ENCODE results near the gene ZBTB49.

DNA sequence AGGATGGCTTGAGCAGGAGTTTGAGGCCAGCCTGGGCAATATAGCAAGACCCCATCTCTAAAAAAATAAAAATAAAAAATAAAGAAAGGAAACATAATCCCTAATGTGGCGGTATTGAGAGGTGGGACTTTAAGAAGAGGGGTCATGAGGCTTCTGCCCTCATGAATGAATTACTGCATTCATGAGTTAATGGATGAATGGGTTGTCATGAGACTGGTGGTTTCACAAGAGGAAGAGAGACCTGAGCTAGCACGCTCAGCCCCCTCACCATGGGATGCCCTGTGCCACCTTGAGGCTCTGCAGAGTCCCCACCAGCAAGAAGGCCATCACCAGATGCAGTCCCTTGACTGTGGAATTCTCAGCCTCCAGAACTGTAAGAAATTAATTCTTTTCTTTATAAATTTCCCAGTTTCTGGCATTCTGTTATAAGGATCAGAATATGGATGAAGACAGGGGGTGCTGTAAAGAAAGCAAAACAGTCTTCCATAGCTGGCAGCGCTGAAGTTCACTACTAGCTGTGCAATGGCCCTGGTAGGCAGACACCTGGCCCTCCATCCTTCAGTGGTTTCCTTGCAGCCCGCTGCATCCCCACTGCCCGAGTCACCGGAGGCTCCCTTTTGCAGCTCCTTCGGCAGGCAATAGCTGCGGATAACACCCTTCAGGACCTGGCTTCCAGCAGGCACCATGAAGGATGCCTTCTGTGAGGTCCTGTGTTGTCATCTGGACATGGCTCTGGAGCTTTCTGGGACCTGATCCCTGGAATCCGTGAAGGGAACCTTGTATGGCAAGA, 52.0 kb downstream of the ZBTB49 start:
- TF ChIP-seq, protein P1, sequence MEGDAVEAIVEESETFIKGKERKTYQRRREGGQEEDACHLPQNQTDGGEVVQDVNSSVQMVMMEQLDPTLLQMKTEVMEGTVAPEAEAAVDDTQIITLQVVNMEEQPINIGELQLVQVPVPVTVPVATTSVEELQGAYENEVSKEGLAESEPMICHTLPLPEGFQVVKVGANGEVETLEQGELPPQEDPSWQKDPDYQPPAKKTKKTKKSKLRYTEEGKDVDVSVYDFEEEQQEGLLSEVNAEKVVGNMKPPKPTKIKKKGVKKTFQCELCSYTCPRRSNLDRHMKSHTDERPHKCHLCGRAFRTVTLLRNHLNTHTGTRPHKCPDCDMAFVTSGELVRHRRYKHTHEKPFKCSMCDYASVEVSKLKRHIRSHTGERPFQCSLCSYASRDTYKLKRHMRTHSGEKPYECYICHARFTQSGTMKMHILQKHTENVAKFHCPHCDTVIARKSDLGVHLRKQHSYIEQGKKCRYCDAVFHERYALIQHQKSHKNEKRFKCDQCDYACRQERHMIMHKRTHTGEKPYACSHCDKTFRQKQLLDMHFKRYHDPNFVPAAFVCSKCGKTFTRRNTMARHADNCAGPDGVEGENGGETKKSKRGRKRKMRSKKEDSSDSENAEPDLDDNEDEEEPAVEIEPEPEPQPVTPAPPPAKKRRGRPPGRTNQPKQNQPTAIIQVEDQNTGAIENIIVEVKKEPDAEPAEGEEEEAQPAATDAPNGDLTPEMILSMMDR (IDR thresholded peaks at IDR 0.05), result no peak
- no peak for TF ChIP-seq POLR2A (IDR thresholded peaks at IDR 0.05)
